Stimulated activated CD8-positive, alpha-beta memory T cell treated with anti-CD3 and anti-CD28 coated beads, Interleukin-4, amount 100 ng/mL, for 1 hour (primary cell): ENCODE results near the gene IFI30.

Source experiments
- DNase-seq, 2 donors: peaks; one replicate each; pipeline ENCODE4 v3.0.0-alpha.2; 2020; ENCODE audit warnings: low read depth in 2 of 2, low spot score in 1 of 2

The IFI30 gene

DNA sequence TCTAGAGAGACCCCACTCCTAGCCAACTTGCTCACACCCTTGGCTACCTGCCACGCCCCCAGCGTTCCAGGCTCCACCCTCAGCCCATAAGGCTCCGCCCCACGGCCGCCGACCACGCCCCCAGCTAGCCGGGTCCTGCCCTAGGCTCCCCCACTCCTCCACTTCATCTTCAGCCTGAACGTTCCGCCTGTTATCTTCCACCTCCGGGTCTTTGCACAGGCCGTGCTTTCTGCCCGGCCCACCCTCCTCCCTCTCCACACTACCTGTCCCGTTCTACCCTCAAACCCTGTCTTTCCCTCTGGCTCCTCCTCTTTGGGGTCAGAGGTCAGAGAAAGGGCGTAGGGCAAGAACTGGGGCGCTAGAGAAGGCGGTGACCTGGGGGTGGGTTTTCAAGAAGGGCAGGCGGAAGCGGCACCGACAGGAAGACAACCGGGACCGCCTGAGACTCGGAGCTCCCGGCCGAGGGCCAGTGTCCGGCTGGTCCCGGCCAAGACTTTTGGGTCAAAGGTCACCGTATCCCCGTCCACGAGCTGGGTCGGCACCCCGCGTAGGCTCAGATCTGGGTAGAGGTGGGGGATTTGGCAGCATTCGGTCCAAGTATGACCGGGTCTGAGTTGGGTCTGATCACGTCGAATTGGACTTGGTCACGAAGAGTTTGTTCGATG is 50.4 kb downstream of the IFI30 start:
- no peak for DNase-seq

DNA sequence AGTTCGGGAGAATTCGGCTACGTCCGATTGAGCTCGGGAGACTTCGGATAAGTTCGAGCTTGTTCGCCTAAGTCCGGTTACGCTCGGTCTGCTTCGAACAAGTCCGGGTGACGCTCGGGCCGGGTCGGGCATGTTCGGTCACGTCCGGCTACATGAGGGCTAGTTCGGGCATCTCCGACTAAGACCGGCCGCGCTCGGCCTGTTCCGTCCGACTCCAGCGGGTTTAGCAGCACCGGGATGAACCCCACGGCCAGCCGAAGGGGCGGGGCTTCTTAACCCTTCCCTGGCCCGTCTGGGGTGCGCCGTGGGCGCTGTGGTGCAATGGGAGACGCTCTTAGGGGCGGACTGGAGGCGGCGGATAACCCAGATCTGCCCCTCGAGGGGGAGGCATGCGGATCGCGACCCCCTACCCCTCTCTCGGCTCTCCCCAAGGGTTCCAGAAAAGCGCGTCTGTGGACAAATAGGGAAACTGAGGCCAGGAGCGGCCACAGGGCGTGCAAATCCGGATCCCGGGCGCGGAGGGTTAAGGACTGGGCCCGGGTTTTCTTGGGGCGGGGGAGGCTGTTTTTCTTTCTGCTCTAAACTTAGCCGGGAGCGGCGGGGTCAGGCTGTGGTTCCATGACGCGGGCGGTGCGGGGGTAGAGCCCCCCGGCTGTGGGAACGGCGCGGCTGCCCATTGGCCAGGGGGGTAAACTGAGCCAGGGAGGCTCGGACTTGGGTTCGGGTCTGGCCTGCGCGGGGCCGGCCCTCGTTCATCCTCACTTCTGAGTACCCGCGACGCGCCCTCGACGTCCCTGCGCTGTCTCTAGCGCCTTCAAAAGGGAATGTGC is 51.1 kb downstream of the IFI30 start:
- DNase-seq, result peak; percentile 32 to 60

DNA sequence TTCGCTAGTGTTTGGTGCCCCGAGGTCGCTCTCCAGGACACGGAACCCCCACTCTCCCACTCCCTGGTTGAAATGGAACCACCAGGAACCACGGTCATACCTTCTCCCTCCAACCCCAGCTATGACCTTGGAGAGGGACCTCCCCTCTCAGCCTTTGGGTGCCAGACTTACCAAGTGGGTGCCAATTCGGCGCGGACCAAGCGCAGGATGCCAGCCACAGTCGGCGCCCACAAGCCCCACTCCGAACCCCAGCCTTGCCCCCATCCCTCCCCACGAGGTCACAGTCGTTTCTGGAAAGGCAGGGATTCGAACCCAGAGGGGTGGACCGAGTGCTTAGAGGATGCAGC is 51.7 kb downstream of the IFI30 start:
- DNase-seq, result no peak

DNA sequence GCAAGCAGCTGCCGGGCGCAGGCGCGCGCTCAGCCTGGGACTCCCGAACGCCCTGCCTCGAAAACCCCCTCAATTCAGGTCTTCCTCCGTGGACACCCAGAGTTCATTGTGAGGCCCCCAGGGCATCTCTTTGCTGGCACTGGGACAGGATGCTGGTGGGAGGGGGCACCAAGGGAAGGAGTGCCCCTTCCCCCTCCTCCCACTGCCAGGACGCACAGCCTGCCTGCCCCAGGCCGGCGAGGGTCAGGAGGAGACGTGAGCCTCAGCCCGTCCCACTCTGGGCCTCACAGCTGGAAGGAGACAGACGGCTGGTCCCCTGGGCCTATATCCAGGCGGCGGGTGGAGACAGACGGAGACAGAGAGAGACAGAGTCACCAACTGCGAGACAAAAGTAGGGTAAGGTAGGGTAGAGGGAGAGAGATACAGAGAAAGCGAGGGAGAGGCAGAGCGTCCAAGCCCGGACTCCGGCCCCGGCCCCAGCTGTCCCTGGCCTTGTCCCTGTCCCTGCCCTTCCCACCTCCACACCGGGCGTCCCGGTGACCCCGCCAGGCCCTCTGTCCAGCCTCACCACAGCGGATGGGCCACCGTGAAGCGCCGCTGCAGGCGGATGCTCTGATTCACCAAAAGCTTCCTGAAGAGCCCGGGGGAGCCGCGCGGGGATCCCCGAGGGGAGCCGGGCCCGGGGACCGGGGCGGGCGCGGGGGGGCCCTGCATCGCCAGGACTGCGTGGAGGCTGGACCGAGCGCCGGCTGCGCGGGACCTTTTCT is 52.3 kb downstream of the IFI30 start, which contains the start of gene PDE4C:
Gene PDE4C, minus strand, starts transcription at position 737 of the 767 bp plus-strand sequence. Its CDS starts 23 bp downstream, at position 714.
- DNase-seq, result no peak

DNA sequence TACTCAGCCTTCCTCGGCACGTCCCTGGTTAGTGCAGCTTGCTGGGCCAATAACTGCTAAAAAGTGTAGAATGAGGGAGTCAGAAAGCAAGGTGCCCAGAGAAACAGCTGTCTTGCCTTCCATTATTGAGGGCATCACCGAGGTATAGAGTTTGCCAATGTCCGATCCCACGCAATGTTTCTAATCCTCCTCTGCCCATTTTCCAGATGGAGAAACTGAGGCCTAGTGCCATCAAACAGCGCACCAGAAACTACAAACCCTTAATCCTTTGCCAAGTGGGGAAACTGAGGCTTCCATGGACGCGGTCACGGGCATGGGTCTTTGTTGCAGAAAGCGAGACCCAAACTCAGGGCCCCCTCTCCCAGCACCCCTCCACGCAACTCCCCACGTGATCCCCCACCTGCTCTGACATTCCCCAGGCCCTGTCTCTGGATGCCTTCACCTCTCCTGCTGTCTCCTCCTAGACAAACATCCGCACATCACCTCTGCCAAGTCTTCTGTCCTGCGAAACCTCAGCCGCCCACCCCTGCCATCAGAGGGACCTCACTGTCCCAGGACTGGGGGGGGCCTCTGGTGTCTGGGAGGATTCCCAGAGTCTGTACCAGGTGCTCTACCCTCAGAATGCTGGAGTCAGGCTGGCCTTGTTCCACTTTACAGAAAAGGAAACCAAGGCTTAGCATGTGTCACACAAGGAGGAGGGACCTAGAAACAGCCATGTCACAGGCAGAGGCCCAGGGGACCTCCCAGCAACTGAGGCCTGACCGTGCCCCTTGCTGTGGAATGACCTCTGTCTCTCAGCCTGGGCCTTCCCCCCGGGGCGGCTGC is 53.6 kb downstream of the IFI30 start:
- DNase-seq, result no peak
